ENCODE results near the gene SCFD2.

The SCFD2 gene

GRCh38 chr4:52976523-52977230, 389.2 kb downstream of the SCFD2 start:
- no peak for TF ChIP-seq CTCF (IDR thresholded peaks at IDR 0.05; ENCODE audit: insufficient read depth, low read length, poor library complexity, severe bottlenecking)
- Histone ChIP-seq H3K36me3 (ENCODE audit: control insufficient read depth, insufficient read depth, low read length) (no peaks in the 10 kb centered on the region), H3K4me3 (replicated peaks; ENCODE audit: low read depth, low read length) (no peak overlapping the region), H3K27me3 (replicated peaks; ENCODE audit: control insufficient read depth, insufficient read depth, low read length) (no peaks in the 10 kb centered on the region)
- DNase-seq (ENCODE audit: extremely low read depth, insufficient read length): no peak

DNA sequence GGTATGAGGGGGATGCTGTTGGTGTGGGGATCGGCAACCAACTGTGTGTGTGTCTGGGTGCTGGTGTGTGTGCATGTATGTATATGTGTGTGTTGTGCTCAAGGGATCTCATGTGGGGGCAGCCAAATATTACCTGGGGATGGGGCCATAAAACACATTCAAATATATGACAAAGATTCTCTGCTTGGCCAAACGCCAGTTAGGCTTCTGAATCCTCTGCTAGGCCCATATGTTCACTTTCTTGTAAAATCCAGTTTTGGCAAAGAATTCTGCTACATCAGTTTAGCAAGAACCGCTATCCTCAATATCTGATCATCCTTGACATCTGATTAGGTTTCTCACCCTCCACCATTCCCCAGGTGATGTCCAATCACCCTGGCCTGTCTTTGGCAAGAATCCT, 397.2 kb downstream of the SCFD2 start:
- no peaks in the 10 kb centered on the region for H3K27me3 ChIP-seq (replicated peaks; ENCODE audit: control insufficient read depth, insufficient read depth, low read length)
- DNase-seq (ENCODE audit: extremely low read depth, insufficient read length): no peak
- H3K36me3 ChIP-seq (ENCODE audit: control insufficient read depth, insufficient read depth, low read length): no peaks in the 10 kb centered on the region; the same call in 1 of the 2 replicates
- TF ChIP-seq CTCF (IDR thresholded peaks at IDR 0.05; ENCODE audit: insufficient read depth, low read length, poor library complexity, severe bottlenecking): no peak
- H3K4me3 ChIP-seq (replicated peaks; ENCODE audit: low read depth, low read length): no peak overlapping the region

DNA sequence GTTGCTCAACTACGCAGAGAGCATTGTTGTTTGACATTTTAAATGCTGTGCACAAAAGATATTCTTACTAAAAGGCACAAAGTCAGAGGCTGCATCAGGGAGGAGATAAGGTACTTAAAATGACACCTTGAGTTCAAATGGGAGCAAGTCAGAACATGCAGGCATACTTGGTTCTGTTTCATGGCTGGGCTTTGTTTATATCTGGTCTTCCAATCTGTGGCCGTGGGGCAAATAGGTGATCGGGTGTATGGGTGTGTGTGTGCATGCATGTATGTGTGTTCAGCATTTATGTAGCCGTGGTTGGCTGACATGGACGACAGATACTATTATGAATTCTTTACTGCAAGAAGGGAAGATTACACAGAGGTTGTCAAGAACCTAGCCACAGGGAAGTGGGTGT, 397.6 kb downstream of the SCFD2 start:
- Histone ChIP-seq H3K4me3 (replicated peaks; ENCODE audit: low read depth, low read length) (no peak overlapping the region), H3K36me3 (ENCODE audit: control insufficient read depth, insufficient read depth, low read length) (no peaks in the 10 kb centered on the region; the same call in 1 of the 2 replicates), H3K27me3 (replicated peaks; ENCODE audit: control insufficient read depth, insufficient read depth, low read length) (no peaks in the 10 kb centered on the region)
- no peak for DNase-seq (ENCODE audit: extremely low read depth, insufficient read length)
- TF ChIP-seq CTCF (IDR thresholded peaks at IDR 0.05; ENCODE audit: insufficient read depth, low read length, poor library complexity, severe bottlenecking): no peak

- no peak for DNase-seq (ENCODE audit: extremely low read depth, insufficient read length)
- no peaks in the 10 kb centered on the region; the same call in 1 of the 2 replicates for H3K36me3 ChIP-seq (ENCODE audit: control insufficient read depth, insufficient read depth, low read length)
- no peak overlapping the region for H3K4me3 ChIP-seq (replicated peaks; ENCODE audit: low read depth, low read length)
- no peak for TF ChIP-seq CTCF (IDR thresholded peaks at IDR 0.05; ENCODE audit: insufficient read depth, low read length, poor library complexity, severe bottlenecking)
- no peaks in the 10 kb centered on the region for H3K27me3 ChIP-seq (replicated peaks; ENCODE audit: control insufficient read depth, insufficient read depth, low read length)
Observed at GRCh38 chr4:52966781-52967180, 399.1 kb downstream of the SCFD2 start.

GRCh38 chr4:52966172-52966571, 399.7 kb downstream of the SCFD2 start:
- TF ChIP-seq CTCF (IDR thresholded peaks at IDR 0.05; ENCODE audit: insufficient read depth, low read length, poor library complexity, severe bottlenecking): no peak
- Histone ChIP-seq H3K36me3 (ENCODE audit: control insufficient read depth, insufficient read depth, low read length) (no peaks in the 10 kb centered on the region; the same call in 1 of the 2 replicates), H3K27me3 (replicated peaks; ENCODE audit: control insufficient read depth, insufficient read depth, low read length) (no peaks in the 10 kb centered on the region), H3K4me3 (replicated peaks; ENCODE audit: low read depth, low read length) (no peak overlapping the region)
- DNase-seq (ENCODE audit: extremely low read depth, insufficient read length): no peak
